Limb (tissue), 2 donors: Measurements from ENCODE around the gene TERT.
A peak's percentile ranks its signal among the peaks of the same experiment; 100 is the strongest.

ENCODE experiments used
- DNase-seq, 2 donors: peaks; one replicate each; pipeline ENCODE4 v3.0.0-alpha.2; 2016; ENCODE audit errors: extremely low spot score in 2 of 2

Gene TERT

DNA sequence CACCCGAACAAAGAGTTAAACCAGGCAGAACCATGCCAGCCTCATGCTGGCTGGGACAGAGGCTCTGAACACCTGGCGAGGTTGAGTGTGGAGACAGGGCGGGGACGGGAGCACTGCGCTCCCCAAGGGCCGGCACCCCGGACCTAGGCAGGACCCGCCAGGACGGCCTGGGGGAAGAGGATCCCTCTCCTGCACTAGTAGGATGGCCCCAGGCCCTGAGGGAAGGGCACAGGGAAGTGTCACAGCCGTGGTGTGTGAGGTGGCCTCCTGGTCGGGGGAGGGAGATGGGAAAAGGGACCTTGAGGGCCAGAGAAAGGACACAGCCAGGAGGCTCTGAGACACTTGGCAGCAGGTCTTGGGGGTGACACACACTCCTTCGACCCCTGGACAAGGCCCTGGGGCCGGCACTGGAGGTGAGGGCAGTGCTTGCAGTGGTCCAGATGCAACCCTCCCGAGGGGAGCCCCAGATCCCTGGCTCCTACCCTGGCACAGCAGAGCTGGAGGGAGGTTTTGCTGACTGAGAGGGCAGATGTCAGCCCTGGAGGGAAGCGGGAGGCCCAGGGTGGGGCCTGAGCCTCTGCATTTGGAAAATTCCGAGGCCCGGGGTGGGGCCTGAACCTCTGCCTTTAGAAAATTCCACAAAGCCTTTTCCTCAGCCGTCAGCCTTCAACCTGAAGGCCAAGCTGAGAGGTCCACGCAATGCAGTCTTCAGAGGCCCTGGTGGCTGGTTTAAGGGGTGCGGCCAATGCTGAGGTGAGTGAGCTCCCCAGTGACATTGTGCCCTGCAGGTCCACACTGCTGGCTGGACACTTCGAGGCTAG, 24.8 kb upstream of the TERT start:
- DNase-seq: peak in 1 of 2 donors; percentile 18

DNA sequence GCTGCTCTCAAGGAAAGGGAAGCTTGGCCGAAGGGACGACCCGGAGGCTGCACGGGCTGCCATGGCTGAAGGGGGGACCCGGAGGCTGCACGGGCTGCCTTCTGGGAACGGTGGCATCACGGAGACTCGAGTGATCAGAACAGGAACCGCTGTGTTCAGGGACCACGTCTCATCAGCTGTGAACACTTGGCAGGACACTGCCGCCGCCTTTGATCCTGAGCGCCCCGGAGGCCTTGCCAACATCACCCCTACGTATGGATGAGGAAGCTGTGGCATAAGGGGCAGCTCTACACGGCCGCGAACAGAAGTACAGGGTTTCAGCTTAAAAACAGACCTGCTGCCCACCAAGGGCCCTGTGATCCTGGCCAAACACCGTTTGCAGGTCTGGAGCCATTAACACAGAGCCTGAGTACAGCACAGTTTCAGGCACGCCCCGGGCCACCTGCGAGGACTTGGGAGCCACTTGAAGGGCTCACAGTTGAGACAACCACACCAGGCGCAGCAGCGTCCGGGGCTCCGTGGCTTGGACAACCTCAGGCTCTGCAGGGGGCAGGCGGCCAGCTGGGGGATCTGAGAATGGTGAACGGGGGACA, 23.9 kb upstream of the TERT start:
- DNase-seq: no peak

DNA sequence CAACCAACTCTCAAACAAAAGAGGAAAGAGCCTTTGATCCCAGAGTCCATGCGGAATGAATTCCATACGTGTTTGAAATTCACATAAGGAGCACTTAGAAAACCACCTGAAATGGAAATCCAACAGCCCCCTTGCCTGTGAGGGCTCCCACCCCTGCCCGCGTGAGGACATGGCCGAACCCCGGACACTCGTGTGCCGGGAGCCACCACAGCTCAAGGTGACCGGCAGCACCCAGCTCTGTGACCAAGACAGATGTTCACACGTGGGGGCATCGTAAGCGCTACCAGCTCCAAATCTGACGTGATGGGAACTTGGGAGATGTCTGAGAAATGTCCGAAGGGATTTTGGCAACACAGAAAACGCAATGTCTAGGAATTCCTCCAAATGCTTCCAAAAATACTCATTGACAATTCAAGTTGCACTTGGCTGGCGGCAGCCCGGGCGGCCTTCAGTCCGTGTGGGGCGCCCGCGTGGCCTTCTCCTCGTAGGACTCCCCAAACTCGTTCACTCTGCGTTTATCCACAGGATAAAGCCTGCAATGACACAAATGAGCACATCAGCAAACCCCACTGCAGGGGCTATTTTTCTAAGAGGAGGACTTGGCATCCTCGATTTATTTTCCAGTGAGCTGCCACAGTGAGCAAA, 23.2 kb upstream of the TERT start:
- peak in 1 of 2 donors; percentile 10 for DNase-seq

DNA sequence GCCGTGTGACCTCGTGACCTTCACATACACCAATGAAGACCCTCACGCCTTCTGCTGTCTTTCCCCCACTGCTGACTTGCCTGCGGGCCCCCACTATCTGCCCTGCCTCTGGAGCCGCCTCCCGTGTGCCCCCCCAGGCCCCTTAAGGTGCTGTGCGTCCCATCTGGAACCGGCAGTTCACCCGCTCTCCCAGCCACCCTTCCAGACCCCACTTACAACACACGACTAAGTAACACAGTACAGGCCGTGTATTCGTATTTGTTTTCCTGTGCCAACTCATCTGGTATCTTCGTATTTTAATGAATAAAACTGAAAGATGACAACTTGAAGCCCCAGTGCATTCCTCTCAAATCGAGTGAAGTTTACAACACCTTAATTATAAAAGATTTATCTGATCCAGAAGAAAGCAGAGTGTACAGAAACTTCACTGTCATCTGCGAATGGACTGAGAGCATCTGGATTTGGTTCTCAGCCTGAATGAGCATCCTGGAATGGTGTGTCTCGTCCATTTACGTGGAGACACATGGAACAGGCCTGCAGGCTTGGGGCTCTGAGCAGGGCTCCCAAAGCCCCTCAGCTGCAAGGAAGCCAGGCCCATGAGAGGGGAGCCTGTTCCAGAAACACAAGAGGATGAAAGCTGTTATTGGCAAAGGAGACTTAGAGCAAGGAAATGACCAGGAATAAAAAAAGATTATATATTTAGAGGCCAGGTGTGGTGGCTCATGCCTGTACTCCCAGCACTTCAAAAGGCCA, 21.9 kb upstream of the TERT start:
- DNase-seq: peak in 1 of 2 donors; percentile 17

DNA sequence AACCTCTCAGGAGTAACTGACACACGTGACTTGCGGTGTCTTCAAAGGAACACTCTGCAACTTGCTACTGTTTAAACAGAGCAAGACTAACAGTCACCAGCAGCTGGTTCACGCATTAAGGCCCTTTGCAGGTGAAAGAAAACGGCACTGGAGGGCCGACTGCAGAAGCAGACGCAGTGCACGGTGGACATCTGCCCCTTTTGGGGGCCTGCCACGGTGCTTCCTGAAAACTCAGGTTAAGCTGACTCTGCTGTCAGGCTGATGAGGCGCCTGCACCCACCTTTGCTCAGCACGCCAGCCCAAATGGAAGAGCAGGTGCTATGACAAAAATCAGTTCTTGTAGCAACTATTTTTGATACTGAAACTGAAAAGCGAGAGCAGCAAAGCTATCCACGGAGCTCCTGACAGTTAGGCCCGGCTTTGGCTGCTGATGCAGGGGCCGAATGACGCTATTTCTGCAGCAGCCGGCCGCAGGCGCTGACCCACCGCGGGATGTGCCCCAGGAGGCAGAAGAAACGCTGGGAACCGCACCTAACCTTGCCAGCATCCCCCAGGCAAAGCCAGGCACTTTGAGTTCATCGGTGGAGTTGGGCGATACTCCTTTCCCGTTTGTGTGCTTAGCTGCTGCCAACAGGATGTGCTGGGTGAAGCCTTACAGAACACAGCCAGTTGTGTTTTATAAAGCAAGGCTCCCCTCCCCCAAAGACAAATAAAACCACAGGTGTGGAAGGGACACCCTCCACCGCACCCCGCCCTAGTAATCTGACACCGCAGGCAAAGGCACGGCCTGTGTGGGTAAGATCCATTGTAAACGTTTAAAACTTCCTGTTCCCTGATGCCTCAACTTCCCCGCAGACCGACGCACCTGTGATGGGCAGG, 21.1 kb upstream of the TERT start:
- peak; percentile 13 to 32 for DNase-seq

DNA sequence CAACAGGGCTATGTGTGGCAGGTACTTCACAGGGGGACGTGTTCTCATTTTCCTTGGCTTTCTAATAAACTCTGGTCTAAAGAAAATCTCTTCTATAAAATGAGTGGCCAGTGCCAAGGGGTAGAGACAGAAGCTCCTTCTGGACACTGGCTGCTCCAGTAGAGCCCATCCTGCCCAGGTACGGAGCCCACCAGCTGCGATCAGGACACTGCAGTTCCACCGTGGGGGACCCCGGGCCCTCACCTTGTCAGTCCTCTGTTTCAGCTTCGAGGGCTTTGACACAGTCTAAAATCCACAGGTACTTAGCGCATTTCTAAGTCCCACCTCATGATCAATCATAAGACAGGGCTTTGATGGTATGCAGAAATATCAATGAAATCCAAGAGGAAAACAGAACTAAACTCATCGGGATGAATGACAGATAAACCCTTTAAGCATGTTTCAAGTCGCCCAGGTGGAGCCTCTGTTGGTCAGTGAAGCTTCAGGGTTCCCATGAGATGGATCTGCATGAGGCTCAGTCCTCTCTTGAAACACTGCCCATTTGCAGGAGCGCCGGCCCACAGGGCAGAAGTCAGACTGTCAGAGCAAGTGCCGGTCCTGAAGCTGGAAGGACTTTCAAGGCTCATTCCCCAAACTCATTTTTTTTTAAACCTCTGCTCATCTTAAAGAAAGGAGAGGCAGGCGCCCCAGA, 20.3 kb upstream of the TERT start:
- peak in 1 of 2 donors; percentile 13 for DNase-seq

DNA sequence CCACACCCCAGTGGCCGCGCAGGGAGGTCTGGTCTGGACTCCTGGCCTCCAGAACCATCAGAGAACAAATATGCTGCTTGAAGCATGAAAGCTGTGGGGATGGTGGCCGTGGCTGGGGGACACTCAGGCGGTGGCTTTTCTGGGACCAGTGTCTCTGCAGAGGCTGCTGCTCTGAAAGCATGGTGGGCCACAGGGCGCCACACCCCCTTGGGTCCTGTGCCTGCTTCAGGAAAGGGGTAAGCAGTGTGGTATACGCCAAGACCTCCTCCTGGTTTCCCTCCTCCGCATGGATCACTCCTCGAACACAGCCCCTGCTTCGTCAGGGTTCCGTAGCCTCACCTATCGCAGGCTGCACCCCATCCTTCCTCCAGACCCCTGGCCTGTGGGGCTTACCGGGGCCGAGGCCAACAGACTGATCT, 19.7 kb upstream of the TERT start:
- peak in 1 of 2 donors; percentile 19 for DNase-seq

DNA sequence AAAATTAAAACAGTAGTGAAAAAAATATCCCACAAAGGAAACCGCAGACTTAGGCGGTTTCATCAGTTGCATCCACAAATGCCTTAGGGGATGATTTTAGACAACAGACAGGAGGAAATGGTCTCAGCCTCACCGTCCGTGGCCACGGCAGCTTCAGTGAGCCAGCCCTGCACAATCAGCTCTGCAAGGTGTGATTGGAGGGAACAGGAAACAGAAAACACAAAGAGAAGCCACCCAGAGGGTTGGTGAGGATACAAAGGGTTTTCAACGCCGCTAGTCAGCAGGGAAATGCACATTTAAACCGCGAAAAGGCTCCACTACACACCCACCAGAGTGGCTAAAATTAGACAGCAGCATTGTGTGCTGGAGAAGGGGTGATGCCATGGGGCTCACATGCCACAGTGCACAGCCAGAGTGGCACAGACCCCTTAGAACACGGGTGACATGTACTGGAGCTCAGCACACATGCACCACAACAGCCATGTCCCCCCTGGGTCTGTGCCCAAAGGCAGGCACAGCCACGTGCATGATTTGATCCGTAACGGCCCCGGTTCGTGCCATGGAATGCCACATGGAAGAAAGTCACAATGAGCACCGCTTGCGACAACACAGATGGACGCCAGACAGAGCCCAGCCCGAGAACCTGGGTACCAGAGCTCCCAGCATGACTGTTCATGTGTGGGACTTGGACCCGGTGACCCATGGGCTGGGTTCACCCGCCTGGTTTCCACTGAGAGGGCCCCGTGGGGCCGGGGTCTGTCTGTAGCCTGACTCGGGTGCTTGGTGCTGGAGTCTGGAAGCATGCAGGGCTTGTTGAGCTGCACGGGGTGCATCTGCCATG, 18.3 kb upstream of the TERT start:
- peak in 1 of 2 donors; percentile 8 for DNase-seq

DNA sequence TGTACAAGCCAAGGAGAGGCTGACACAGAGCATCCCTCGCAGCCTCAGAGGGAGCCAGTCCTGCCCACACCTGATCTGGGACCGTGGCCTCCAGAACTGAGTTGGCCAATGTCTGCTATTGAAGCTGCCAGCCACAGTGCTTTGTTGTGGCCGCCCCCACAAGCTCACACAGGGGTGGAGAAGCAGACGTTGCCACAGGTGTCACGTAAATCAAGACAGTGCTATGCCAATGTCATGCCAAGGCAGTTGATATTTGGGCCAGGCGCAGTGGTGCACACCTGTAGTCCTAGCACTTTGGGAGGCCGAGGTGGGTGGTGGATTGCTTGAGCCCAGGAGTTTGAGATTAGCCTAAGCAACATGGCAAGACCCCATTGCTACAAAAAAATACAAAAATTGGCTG, 17.3 kb upstream of the TERT start:
- DNase-seq: peak in 1 of 2 donors; percentile 9

DNA sequence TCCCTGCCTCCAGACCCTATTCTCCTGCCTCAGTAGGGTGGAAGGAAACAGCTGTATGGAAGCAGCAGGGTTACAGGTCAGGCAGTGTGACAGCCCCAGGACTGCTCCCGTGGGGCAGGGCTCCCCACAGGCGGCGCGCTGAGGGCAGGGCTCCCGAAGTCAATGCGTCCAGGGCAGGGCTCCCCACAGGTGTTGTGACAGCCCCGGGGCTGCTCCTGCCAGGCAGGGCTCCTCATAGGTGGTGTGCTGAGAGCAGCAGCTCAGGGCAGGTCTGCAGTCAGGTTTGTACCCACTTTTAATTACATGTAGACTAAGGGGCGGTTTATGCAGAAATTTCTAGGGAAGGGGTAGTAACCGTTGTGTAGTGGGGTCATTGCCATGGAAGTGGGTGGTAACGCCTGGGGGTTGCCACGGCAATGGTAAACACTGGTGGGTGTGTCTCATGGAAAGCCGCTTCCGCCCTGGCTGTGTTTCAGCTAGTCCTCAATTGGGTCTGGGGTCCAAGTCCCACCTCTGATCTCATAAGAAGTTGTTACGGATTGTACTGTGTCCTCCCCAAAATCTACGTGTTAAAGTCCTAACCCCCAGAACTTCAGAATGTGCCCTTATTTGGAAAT, 16.7 kb upstream of the TERT start:
- DNase-seq: peak in 1 of 2 donors; percentile 8

DNA sequence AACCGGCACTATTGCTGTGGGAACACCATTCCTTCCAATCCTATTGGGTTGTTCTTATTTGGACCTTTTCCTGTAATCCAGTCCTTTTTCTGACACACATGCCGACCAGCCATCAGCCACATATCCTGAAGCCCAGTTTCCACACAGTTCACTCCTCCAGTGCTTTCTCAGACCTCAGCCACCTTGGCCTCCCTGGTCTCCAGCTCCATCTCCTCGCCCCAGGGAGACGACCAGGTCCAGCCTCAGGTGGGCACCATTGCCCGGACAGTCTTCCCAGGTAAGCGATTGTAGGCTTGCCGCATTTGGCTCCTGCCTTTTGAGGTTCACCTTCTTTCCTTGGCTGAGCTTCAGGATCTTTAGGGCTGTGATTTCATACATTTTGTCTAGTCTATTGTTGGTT, 15.2 kb upstream of the TERT start:
- no peak for DNase-seq

DNA sequence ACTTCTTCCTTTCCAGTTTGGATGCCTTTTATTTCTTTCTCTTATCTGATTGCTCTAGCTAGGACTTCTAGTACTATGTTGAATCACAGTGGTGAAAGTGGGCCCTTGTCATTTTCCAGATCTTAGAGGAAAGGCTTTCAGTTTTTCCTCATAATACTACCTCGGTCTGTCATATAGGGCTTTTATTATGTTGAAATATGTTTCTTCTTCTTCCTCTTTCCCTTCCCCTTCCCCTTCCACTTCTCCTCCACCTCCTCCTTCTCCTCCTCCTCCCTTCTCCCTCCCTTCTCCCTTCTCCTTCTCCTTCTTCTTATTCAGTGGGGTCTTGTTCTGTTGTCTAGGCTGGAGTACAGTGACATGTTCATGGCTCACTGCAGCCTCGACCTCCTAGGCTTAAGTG, 9.2 kb upstream of the TERT start:
- DNase-seq: no peak

DNA sequence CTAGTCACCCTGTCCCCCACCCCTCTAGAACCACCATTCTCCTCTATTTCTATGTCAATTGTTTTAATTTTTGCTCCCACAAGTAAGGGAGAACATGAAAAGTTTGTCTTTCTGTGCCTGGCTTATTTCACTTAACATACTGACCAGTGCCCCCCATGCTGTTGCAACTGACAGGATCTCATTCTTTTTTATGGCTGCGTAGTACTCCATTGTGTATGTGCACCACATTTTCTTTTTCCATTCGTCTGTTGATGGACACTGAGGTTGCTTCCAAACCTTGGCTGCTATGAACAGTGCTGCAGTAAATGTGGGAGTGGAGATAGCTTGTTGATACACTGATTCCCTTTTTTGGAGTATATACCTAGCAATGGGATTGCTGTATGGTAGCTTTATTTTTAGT, 7.4 kb upstream of the TERT start:
- no peak for DNase-seq

DNA sequence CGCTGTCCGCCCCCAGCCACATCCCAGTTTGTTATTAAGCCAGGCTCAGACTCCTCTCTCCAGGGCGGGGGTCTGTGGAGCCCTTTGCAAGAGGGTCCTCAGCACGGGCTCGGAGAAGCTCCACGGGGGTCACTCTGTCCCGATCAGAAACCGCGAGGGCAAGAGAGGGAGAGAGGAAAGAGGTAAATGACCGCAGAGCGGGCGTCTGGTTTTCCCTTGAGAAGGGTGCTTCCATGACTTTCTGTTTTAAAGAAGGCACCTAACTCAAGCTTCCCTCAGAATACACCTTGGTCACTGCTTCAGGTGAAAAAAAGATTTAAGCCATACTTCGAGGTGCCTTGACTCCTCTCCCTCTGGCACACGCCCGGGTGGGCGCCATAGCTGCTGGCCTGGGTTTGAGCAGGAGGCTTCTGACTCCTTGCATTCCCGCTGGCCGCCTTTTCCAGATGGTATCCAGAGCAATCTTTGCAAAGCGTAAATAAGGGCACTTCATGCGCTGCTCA, 5.8 kb upstream of the TERT start:
- DNase-seq: peak in 1 of 2 donors; percentile 14

DNA sequence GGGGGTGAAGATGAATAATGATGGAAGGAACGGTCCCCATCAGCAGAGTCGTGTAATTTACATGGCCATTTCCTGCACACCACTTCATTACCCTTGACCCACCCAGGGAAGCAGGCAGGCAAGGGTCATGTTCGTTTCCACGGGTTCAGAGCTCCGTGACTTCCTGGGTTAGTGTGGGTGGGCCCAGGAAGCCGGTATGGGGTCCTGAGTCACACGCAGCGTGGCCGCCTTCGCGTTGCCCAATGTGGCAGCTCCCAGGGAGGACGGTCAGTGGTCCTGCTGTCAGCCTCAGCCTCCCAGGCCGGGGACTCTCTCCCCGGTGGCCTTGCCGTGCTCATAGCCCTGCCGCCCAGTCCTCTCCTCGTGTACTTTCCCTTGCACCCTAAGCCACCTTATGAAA, 5.1 kb upstream of the TERT start:
- peak in 1 of 2 donors; percentile 9 for DNase-seq

DNA sequence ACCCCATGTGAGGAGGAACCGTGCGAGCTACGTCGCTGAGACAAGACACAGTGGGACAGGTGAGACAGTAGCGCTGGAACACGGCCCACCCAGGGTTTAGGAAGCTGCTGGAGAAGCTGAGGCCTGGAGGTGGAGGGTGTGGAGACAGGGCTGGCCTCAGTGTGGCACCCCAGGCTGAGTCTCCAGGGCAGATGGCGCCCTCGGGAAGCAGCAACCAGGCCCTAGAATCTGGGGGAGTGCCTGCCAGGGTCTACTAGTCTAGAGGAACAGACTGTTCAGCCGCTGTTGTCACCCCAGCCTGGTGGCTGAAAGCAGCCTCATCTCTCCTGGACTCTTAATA, 4.6 kb upstream of the TERT start:
- peak in 1 of 2 donors; percentile 19 for DNase-seq

DNA sequence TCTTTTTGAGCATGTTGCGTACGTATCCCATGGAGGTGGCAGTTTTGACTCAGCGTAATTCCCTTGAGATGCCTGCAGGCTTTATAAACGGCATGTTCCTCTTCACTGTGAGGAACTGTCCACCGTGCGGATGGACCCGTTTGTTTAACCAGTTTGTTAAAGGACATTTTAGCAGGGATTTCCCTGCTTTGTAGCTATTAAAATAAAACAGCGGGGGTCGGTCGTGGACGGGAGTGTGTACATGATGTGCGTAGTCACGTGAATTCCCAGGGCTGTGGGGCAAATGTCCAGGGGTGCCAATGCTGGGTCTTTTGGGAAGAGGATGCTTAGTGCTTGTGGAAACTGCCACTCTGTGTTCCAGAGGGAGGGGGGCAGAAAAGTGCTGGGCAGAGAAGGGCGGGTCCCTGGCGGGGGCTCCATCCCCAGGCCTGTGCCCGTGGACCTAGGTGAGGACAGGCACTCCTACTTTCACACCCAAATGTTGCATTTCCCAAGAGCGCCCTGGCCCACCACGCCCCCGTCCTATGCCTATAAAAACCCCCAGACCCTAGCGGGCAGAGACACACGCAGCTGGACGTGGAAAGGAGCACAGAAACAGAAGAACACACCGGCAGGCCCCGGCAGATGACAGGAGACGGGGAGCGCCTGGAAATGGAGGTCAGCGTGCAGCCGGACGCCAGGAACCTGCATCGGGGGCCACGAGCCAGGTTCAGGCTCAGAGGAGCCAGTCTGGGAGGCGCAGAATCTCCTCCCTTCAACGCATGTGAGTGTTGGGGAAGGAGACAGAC, 4.0 kb upstream of the TERT start:
- peak in 1 of 2 donors; percentile 23 for DNase-seq

DNA sequence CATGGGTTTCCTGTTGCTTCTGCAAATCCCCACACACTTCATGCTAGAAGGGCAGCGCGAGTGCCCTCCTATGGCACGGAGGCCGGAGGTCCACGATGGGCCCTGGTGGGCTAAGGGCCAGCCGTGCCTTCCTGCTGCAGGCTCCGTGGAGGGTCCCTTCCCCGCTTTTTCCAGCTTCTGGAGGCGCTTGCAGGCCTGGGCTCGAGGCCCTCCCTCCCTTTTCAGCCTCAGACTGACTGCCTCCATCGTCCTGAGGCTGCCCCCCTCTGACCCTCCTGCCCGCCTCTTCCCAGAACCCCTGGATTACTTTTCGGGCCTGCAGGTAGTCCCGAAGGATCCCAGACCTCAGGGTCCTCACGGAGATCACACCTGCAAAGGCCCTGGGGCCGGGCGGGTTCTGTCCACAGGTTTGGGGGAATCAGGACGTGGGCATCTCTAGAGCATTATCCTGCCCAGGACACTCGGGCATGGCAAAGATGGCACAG, 3.2 kb upstream of the TERT start:
- peak in 1 of 2 donors; percentile 19 for DNase-seq
